Progenitor cell of endocrine pancreas (in vitro differentiated cells): ENCODE data around the gene XPOT. TPM values are rescaled to one million over a fixed set of nuclear protein-coding genes. Genes with fewer than 3 reads are reported as not detected.

ENCODE experiments used
- DNase-seq: peaks from one replicate; pipeline ENCODE4 v3.0.0; 2021; ENCODE audit warnings: low spot score; ENCODE audit not compliant: unreplicated experiment
- H3K27ac Mint-ChIP-seq: 2 replicates; pipeline ENCODE4 v1.8.0; 2021; ENCODE audit warnings: mild to moderate bottlenecking, moderate library complexity, mixed read lengths
- H3K27me3 Mint-ChIP-seq: 2 replicates; pipeline ENCODE4 v1.8.0; 2021; ENCODE audit warnings: mixed read lengths
- H3K36me3 Mint-ChIP-seq: 2 replicates; pipeline ENCODE4 v1.8.0; 2022; ENCODE audit warnings: mixed read lengths; ENCODE audit not compliant: insufficient read depth
- H3K4me1 Mint-ChIP-seq: 2 replicates; pipeline ENCODE4 v1.8.0; 2021; ENCODE audit warnings: low read depth, mixed read lengths
- H3K4me3 Mint-ChIP-seq: 2 replicates; pipeline ENCODE4 v1.8.0; 2021; ENCODE audit warnings: low read depth, mild to moderate bottlenecking, moderate library complexity, mixed read lengths
- H3K9me3 Mint-ChIP-seq: 2 replicates; pipeline ENCODE4 v1.8.0; 2021; ENCODE audit warnings: low read depth, mixed read lengths
- CTCF ChIP-seq: fragments of 200-600 bp; sonication (generic); IDR thresholded peaks from one replicate; pipeline ENCODE4 v1.5.0; 2021; ENCODE audit warnings: antibody characterized with exemption, mild to moderate bottlenecking; ENCODE audit not compliant: unreplicated experiment
- total RNA-seq: library from RNA; stranded (reverse); gene quantifications from 2 replicates; pipeline ENCODE4 v1.2.1, GENCODE V29; 2021

XPOT gene
- total RNA-seq, 1 donor from 2014 or later = 65.4 TPM

GRCh38 chr12:64473176-64473575 is 69.0 kb downstream of the XPOT start:
- peaks cover 49% of the 10 kb centered on the region for H3K36me3 Mint-ChIP-seq
- no peaks in the 10 kb centered on the region for H3K4me1 Mint-ChIP-seq
- no peak overlapping the region for H3K27ac Mint-ChIP-seq
- no peak for DNase-seq
- H3K4me3 Mint-ChIP-seq = no peak overlapping the region
- TF ChIP-seq CTCF = no peak
- H3K27me3 Mint-ChIP-seq = no peaks in the 10 kb centered on the region
- peaks cover 16% of the 10 kb centered on the region for H3K9me3 Mint-ChIP-seq

- DNase-seq = no peak
- H3K36me3 Mint-ChIP-seq = peaks cover 44% of the 10 kb centered on the region
- H3K9me3 Mint-ChIP-seq = peaks cover 16% of the 10 kb centered on the region
- no peaks in the 10 kb centered on the region for H3K27me3 Mint-ChIP-seq
- H3K27ac Mint-ChIP-seq = no peak overlapping the region
- no peaks in the 10 kb centered on the region for H3K4me1 Mint-ChIP-seq
- no peak for TF ChIP-seq CTCF
- no peak overlapping the region for H3K4me3 Mint-ChIP-seq
Observed at GRCh38 chr12:64475518-64475917, 71.3 kb downstream of the XPOT start.

- Mint-ChIP-seq H3K4me3 (no peak overlapping the region), H3K4me1 (no peaks in the 10 kb centered on the region), H3K27ac (no peak overlapping the region), H3K36me3 (peaks cover 44% of the 10 kb centered on the region), H3K9me3 (peaks cover 16% of the 10 kb centered on the region), H3K27me3 (no peaks in the 10 kb centered on the region)
- DNase-seq = no peak
- TF ChIP-seq CTCF = no peak
Observed at GRCh38 chr12:64476844-64477243, 72.7 kb downstream of the XPOT start.

- H3K36me3 Mint-ChIP-seq = peaks cover 41% of the 10 kb centered on the region
Observed at GRCh38 chr12:64478661-64479060, 74.5 kb downstream of the XPOT start.

GRCh38 chr12:64480148-64480547 is 76.0 kb downstream of the XPOT start:
- H3K4me1 Mint-ChIP-seq = no peaks in the 10 kb centered on the region
- H3K9me3 Mint-ChIP-seq = peaks cover 15% of the 10 kb centered on the region
- H3K27me3 Mint-ChIP-seq = no peaks in the 10 kb centered on the region
- no peak overlapping the region for H3K4me3 Mint-ChIP-seq
- H3K27ac Mint-ChIP-seq = no peak overlapping the region
- peaks cover 33% of the 10 kb centered on the region for H3K36me3 Mint-ChIP-seq
- no peak for DNase-seq
- TF ChIP-seq CTCF = no peak

More at GRCh38 chr12:64478661-64479060, 74.5 kb downstream of the XPOT start:
- no peaks in the 10 kb centered on the region for H3K4me1 Mint-ChIP-seq
- no peak overlapping the region for H3K4me3 Mint-ChIP-seq
- H3K9me3 Mint-ChIP-seq = peaks cover 16% of the 10 kb centered on the region
- no peak overlapping the region for H3K27ac Mint-ChIP-seq
- no peaks in the 10 kb centered on the region for H3K27me3 Mint-ChIP-seq
- DNase-seq = no peak
- no peak for TF ChIP-seq CTCF
